HG03558 (cell line): ENCODE data around the gene TXNDC8.
"Not testable (repeated sequence)": the region's sequence is repeated elsewhere in the genome, so short reads cannot be mapped to it uniquely, and the experiment has no call there.

Source experiments
- ATAC-seq: cut with Tn5 transposase; IDR thresholded peaks from one replicate; pipeline ENCODE4 v1.9.1; 2021; ENCODE audit warnings: moderate number of reproducible peaks; ENCODE audit not compliant: unreplicated experiment; ENCODE audit errors: extremely low read depth

The TXNDC8 gene

DNA sequence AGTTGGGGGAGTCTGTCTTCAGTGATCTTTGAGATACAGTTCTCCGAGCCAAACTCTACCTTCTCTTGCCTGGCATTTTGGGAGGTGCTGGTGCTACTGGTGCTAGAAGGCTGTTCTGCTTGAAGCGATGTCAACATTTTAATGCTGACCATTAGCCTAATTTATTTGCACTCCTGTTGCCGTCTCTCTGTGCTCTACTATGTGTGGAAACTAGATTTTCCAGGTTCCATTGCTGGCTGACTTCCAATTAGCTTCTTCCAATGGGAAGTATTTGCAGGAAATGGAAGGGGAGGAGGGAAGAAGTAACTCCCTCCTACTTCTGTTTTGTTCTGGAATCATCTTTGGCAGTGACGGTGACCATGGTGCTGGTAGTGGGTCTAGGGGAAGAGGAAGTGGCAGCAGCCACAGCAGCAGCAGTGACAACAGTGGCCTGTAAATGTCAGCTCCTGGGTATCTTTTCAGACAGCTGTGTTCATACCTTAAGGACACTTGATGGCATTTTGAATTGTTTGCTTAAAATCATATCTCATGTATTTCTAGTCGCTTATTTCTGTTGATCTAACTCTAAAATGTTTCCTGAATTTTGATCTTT lies 7.9 kb downstream of the TXNDC8 start:
- no peak for ATAC-seq

DNA sequence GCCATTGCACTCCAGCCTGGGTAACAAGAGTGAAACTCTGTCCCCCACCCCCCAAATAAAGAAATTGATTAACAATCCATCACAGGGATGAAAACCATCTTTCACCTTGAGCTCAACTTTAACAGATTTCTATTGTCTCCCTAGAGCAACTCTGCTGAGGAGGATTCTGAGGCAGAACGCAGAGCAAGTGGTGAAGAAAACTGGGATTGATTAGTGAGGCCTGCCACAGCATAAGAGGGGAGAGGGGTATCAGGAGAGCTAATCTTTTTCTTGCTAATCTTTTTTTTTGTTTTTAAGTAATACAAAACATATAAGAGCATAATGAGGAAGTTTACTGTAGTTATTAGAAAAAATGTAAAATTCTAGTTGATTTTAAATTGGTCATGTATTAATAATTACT lies 8.9 kb downstream of the TXNDC8 start:
- ATAC-seq = no peak

DNA sequence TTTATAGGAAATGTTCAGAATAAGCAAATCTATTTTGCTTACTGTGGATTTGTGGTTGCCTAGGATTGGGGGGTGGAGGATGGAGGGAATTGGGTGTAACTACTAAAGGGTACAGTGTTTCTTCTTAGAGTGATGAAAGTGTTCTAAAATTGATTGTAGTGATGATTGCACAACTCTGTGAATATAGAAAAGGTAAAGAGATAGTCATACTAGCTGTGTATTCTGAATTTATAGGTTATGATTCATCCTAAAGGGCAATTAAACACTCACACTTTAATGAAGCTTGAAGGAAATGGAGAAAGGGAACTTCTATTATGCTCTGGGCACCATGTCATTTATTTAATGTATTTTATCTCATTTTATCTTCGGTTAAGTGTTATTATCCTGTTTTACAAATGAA lies 9.9 kb downstream of the TXNDC8 start:
- no peak for ATAC-seq

DNA sequence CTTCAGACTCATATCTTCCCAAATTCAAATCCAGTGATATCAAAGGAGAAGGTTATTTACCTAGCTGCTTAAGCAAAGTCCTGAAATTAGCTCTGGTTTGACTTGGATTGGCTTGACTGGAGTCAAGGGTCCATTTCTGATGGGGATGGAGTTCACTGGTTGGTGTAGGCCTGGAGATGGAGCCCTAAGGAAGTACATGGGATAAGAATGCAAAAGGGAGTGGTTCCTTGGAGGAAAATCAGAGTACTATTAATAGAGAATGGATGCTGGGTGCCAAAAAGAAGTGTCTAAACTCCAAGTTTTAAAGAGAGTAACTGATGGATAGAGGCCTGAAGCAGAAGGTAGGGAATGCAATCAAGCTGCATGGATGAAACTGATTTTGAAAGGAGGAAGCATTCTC lies 13.8 kb downstream of the TXNDC8 start:
- ATAC-seq = no peak

DNA sequence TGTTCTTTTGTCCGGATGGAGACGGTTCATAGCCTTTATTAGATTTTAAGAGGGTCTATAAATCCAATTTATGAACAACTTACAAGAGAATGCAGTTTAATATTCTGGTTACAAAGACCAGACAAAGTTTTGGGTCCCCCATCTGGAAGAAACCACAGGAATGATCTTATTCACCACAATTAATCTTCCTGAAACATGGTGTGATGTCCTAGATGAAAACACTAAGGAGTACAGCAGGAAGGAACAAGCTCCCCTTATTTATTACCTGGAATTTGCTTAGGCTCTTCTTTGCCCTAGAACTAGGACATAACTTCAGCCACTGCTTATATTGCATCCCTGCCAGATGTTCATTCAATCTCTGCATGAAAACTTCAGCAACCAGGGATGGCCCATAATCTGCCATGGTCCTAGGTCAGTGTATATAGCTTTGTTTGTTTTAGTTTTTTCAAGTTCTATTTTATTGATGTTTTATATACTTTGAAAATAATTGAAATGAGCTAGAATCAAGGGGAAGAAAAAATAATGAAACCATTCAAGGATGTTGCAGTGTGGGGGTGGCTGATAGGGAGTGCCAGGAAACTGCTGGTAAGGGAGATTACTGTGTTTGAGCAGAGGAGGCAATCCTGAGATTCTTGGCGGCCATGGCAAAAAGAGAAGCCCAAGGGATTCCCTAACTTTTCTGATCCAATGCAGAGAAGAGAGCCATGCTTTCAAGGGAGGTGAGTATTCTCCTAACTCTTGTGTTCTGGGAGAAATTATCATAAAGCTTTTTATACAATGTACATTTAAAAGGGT lies 16.8 kb downstream of the TXNDC8 start:
- no peak for ATAC-seq

DNA sequence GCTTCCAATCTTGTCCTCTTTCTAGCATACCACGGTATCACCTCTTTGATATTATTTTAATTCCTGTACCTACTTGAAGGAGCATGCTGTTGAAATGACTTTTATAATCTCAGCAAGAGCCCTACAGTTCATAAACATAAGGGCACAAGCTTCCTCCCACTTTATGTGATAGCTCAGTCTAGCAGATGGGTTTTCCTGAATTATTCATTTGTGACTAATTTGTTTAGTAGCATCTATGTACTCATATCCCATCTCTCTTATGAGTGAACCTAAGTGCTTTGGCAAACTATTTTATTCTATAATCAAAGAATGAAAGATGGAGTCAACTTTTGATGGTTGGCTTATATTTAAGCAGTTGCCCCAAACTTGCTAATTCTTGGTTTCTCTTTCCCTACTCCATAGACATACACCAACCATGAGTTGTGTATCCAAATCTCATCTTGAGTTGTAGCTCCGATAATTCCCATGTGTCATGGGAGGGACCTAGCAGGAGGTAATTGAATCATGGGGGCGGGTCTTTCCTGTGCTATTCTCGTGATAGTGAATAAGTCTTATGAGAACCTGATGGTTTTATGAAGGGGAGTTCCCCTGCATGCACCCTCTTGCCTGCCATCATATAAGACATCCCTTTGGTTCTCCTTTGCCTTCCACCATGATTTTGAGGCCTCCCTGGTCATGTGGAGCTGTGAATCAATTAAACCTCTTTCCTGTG lies 17.7 kb downstream of the TXNDC8 start:
- no peak for ATAC-seq

DNA sequence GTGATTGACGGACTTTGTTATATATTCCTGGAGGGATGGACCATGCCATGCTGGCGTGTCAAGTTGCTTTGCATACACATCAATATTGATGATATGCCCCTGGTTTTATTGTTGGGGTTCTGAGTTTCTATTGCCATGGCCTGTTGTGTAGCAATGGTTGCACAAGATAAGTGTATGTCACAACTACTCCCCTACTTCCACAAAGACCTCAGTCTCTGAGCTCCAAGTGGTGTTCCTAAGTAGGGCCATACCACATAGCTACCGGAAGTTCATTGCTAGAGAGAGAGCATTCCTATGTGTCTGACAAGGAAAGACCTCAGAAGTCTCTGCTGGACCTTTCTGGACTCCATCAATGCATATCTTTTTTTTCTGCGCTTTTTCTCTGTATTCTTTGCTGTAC lies 19.8 kb downstream of the TXNDC8 start:
- no peak for ATAC-seq

DNA sequence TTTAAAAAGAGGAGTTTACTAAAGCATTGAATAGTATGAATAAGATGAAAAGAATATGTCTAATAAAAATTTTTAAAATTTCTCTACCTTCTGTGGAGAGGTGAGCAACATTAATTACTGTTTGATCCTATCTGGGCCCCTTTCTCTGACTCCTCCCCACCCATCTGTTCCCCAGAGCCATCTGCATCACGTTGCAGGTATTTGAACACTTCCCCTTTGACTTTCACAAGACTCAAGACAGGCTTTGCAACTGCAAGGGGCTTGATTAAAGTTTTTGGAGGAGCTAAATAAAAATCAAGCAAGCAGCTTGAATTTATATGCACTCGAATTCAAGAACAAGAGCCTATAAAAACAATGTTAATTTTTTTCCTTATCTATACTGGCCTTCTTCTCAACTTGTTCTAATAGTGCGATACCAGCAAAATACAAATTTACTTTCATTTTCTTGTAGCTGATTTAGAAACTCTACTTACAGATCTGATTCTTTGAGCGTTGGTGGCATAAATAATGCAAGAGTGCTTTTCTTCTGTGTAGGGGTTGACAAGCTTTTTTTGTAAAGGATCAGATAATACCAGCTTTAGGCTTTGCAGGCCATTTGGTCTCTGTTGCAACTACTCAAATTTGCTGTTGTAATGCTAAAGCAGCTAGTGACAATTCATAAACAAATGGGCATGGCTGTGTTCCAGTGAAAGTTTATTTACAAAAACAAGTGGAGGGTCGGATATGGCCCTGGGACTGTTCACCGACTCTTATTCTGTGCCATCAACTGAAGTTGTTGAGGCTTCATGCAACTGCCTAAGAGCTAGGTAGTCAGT lies 21.2 kb downstream of the TXNDC8 start:
- peak; percentile 87 for ATAC-seq

DNA sequence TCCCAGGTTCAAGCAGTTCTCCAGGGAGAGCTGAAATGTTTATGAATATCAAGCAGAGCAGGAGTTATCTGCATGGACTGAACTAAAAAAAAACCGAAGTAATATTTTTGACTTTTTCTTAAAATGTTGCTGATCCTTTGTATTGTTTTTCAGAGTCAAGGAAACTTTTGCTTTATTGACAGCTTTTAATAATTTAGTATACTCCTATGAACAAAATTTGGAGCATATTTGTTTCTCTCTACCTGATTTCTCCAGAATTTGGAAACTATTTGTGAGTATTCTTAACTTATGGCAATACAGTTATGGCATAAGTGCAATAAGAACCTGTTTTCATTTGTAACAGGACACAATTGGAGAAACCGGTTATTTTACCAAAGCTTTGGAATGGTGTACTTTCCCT lies 25.7 kb downstream of the TXNDC8 start:
- ATAC-seq = not testable (repeated sequence)

DNA sequence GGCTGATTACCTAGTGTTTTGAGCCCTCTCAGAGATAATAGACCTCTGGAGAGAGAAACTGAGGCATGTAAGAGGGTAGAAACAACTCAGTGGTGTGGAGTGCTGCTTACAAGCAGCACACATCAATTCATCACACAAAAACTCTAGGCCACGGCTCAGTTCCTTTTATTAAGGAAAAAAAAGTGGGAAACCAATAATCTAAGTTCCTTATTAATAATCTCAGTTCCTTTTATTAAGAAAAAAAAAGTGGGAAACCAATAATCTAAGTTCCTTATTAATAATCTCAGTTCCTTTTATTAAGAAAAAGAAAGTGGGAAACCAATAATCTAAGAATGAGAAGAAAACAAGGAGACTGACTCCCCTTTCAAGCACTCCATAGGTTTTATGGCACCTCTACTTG lies 28.0 kb downstream of the TXNDC8 start:
- ATAC-seq = no peak

DNA sequence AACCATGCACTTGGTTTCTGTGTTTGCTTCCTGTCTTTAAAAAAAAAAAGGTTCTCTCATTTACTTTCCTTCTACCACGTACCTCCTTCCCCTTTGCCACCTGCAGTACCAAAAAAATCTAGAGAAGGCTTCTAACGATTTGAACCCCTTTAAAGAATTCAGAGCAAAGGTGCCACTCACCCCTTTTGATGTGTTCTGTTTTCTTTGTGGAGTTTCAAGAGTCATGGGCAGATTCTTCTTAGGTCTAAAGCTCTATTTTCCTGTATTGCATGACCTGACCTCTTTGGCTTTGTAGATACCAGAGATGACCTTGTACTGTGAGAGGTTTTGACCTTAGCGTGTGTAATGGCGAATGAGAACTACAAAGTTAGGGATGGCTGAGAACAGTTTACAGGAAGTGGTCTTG lies 29.0 kb downstream of the TXNDC8 start:
- no peak for ATAC-seq

DNA sequence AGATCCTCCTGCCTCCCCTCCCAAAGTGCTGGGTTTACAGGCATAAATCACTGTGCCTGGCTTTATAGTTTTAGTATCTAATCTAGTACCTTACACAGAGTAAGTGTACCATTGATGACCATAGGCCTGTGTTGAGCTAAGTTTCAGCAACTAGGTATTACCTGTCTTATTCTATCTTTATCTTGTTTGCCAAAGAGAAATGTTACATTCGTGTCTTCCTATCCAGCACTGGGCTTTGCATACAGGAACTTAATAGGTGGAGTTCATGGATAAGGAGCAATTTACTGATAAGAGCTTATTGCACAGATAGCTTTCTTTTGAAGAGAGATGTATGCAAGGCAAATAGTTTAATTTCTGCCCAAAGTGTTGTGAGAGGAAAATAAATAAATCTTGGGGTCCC lies 30.5 kb downstream of the TXNDC8 start:
- no peak for ATAC-seq

DNA sequence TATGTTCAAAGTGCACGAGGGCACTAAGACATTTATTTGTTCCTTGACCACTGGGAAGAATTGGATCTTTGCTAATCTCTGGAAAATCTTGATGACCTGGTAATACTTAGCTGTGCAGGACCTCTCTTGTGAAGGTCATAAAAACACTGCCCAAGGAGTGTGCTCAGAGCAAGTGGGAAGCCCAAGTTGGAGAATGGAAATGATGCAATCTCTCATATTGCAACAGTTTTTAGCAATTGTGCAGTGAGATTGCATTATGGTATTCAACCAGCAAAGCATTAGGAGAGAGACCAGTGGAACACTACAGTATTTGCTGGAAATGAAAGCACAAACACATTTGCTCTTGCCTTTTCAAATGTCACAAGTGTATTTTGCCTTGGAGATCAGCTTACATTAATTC lies 34.5 kb downstream of the TXNDC8 start:
- no peak for ATAC-seq

DNA sequence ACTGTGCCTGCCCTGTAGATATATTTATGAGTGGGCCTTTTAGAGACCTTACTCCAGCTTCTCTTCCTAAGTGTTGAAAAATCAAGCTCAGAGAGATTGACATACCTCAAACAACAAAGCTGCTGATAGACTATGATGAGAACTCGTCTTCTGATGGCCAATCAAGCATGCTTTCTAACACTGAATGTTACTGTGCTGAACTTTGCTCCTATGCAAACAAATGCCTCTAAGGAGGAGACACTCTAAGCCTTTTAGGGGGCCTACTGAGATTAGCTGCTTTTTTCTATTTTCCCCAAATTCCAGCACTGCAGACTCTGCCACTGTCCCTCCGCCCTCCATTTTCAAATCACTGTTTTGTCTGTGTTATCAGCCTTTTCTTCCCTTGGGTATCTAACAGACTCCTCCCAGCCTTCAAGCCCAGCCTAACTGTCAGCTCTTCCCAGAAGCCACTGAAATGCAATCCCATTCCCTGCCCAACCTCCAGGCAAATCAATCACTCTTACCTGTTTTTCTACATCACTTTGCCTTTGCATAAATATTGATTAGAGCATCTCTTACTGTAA lies 39.5 kb downstream of the TXNDC8 start:
- no peak for ATAC-seq

DNA sequence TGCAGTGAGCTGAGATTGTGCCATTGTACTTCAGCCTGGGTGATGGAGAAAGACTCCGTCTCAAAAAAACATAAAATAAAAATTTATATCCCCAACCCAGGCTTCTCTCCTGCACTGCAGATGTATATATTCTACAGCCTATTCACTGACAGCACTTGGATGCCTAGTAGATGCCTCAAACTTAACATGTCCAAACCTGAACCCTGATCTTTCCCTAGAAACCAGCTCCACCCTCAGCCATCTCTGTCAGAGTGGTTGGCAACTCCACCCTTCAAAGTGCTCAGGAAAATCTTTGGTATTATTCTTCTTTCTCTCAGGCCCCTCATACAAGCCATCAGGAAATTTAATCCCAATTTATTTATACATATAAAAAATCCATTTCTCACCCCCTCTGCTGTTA lies 44.4 kb downstream of the TXNDC8 start:
- no peak for ATAC-seq

DNA sequence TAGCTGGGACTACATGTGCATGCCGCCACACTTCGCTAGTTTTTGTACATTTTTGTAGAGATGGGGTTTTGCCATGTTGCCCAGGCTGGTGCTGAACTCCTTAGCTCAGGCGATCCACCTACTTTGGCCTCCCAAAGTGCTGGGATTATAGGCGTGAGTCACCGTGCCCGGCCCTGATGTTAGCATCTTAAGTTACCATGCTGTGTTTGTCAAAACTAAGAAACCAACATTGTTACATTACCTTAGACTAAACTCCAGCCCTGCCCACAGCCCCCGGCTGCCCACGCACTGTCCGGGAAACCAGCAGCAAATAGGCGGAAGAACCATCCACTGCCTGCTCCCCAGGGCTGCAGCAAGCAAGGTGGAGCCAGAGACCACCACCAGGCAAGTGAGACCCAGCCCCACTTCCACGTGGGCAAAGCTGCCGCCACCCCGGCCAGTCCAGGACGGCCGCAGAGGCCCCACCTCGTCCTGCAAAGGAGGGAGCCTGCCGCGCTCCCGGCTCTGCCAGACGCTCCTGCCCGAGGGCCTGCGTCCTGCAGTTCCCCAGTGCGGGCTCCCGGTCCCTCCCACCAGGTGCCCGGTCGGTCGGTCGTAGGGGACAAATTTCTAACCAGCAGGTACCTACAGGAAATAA lies 45.6 kb downstream of the TXNDC8 start:
- ATAC-seq = no peak

DNA sequence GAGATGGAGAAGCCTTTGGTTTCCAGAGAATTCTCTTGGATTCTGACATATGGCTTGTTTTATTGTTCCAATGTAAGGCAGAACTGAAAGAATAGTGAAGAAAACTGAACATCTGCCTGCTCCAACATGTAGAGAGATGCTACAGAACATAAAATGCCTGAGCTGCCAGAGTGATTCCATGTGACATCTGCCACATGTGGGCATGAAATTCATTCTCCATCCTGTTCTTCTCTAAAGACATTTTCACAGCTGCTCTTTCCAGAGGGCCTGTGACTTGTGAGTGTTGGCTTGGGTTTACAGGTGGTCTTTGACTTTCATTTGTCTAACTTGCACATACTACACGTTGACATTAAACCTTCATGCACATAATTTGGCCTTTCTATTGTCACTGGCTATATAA lies 47.7 kb downstream of the TXNDC8 start:
- ATAC-seq = no peak

DNA sequence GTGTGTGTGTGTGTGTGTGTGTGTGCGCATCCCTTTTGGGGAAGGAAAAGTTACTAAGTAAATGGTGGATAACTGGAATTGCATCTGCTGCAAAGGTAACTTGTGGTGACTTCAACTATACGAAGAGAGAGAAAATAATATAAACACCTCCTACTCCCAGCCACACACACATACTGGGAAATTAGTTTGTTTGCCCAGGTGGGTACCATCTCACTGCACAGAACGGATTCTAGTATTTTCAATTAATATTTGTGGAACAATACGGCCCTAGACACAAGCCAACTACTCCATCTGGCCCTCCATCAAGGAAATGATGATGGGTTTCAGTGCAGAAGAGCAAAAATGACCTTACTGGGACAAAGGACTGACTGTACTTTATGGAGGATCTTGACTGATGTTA lies 49.2 kb downstream of the TXNDC8 start:
- no peak for ATAC-seq

DNA sequence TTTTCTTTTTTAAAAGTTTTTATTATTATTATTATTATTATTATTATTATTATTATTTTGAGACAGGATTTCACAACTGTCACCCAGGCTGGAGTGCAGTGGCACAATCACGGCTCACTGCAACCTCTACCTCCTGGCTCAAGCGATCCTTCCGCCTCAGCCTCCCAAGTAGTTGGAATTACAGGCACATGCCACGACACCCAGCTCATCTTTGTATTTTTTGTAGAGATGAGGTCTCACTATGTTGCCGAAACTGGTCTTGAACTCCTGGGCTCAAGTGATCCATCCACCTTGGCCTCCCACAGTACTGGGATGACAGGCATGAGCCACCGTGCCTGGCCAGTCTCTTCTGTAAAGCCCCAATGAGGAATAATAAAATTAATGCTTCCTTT lies 50.4 kb downstream of the TXNDC8 start:
- ATAC-seq = no peak
